HG02852 (cell line): ENCODE results near the gene SLC25A29.
"Not testable (repeated sequence)": the region's sequence is repeated elsewhere in the genome, so short reads cannot be mapped to it uniquely, and the experiment has no call there.

ENCODE experiments used
- ATAC-seq: cut with Tn5 transposase; IDR thresholded peaks from one replicate; pipeline ENCODE4 v1.9.1; 2021; ENCODE audit warnings: mild to moderate bottlenecking, moderate library complexity; ENCODE audit not compliant: unreplicated experiment

The SLC25A29 gene

GRCh38 chr14:100306101-100306997, at the start of gene SLC25A29:
SLC25A29 (minus strand) TSS chr14:100306444; CDS start chr14:100306232, 212 bp downstream.
- ATAC-seq = peak; percentile 84

GRCh38 chr14:100350986-100351385, 44.7 kb upstream of the SLC25A29 start:
- ATAC-seq = no peak

- no peak for ATAC-seq
Observed at GRCh38 chr14:100350276-100350926, 44.2 kb upstream of the SLC25A29 start.

- ATAC-seq = no peak
Observed at GRCh38 chr14:100348784-100349685, 42.8 kb upstream of the SLC25A29 start.

DNA sequence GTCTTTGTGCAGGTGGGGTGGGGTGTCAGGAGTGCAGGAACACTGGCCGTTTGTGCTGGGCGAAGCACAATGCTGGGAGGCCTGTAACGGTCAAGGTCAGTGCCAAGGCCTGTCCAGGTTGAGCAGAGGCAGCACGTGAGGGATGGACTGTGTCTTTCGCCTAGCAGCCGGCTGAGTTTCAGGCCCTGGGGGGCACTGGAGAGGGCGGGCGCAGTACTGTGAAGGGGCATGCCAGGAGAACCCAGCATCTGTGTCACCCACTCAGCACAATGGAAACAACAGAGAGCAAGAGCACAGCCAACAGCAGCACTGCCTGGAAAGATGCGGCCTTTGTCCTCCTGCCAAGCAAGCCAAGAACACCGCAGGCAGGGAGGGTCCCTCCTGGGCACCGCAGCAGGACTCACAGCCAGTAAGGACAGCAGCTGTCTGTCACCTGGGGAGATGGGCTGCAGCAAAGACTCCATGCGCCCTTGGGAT, 42.0 kb upstream of the SLC25A29 start:
- no peak for ATAC-seq

- ATAC-seq = no peak
Observed at GRCh38 chr14:100346306-100347091, 40.3 kb upstream of the SLC25A29 start.

- ATAC-seq = no peak
Observed at GRCh38 chr14:100345711-100346110, 39.5 kb upstream of the SLC25A29 start.

GRCh38 chr14:100344657-100345056, 38.4 kb upstream of the SLC25A29 start:
- ATAC-seq = not testable (repeated sequence)

DNA sequence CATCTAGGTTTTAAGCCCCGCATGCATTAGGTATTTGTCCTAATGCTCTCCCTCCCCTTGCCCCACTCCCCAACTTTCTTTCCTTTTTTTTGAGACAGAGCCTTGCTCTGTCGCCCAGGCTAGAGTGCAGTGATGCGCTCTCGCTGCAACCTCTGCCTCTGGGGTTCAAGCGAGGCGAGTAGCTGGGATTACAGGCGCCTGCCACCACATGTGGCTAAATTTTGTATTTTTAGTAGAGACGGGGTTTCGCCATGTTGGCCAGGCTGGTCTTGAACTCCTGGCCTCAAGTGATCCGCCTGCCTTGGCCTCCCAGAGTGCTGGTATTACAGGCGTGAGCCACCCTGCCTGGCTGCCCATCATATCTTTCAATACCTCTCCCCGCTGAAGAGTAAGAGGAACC, 36.6 kb upstream of the SLC25A29 start:
- ATAC-seq = not testable (repeated sequence)

DNA sequence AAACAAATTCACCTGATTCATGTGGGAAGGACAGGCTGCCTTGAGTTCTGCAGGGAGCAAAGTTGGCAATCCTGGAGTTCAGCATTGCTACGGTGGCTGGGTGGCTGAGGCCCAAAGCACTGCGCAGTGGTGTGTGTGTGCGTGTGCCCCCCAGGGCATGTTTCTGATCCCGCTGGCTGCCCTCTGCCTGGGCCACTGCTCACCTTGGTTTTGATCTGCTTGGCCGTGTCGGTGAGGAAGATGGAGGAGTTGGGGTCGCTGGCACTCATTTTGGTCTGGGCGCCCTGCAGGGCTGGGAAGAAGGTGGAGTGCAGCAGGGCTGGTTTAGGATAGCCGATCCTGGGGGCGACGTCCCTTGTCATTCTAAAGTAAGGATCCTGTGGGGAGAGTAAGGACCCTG, 36.0 kb upstream of the SLC25A29 start:
- no peak for ATAC-seq

GRCh38 chr14:100341301-100342031, 35.2 kb upstream of the SLC25A29 start:
- peak; percentile 36 for ATAC-seq

DNA sequence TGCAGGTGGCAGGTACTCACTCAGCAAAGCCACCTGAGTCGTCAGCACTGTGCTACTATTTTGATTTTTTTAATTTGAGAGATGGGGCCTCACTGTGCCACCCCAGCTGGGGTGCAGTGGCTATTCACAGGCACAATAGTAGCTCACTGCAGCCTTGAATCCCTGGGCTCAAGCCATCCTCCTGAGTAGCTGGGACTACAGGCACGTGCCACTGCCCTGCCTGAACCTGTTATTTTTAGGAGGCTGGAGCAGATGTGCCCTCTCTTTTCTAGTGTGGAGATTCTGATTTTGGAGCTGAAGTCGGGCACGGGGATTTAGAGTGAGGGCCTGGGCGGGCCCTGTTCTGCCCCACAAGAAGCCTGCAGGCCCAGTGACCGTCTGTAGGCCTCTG, 34.2 kb upstream of the SLC25A29 start:
- no peak for ATAC-seq

DNA sequence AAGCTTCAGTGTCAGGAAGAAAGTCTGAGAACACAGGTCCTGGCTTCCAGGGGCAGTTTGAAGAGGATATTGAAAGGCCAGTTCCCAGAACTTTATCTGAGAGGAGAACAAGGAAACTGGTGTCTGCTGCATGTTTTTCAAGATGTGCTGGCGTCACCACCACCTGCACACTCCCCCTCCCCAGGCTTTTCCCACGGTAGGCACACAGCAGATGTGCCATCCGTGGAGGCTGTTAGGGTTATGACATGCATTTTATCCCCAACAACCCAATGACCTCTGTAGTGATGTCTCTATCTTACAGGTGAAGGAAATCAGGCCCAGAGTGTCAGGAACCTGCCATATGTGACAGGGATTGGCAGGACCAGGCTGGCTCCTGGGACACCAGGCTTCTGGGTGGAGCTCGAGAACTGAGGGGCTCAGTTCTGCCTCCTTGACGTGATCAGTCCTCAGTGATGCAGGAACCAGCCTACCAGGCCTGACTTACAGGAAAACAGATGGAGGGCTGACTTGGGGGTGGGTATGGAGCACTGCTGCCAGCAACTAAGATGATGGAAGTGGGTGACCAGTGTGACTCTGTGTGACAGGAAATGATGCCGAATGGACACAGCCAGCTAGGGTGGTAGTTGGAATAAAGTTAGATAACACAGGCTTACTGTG, 33.6 kb upstream of the SLC25A29 start:
- ATAC-seq = no peak

- peak; percentile 52 for ATAC-seq
Observed at GRCh38 chr14:100336618-100337530, 30.6 kb upstream of the SLC25A29 start.

GRCh38 chr14:100334904-100335303, 28.7 kb upstream of the SLC25A29 start:
- ATAC-seq = no peak

DNA sequence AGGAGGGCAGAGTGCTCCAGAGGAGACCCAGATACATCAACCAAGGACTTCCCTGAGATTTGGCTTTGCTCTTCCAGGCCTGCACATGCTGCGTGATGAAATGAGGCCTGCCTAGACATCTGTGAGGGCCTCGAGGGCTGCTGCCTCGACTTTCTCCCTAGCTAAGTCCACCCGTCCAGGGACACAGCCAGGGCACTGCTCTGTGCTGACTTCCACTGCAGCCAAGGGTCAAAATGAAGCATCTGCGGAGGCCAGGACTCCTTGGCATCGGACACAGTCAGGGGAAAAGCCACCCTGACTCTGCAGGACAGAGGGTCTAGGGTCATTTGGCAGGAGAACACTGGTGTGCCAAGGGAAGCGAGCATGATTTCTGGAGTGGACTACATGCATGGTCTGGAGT, 27.6 kb upstream of the SLC25A29 start:
- no peak for ATAC-seq

DNA sequence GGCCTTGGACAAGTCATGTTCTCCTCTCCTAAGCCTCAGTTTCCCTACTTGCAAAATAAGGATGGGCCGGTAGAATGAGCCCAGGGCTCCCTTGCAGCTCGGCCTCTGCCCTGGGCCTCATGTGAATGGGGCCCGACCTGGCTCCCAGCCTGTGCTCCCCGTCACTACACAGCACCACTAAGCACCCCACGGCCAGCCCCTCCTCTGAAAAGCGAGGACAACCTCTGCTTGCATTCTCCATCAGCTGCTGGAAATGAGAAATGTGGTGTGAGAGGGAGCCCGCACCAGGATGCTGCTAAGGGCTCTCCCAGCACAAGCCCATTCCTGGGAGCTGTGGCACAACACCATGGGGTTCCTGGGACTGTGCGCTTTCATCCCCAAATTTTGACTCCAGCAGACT, 27.1 kb upstream of the SLC25A29 start:
- no peak for ATAC-seq

DNA sequence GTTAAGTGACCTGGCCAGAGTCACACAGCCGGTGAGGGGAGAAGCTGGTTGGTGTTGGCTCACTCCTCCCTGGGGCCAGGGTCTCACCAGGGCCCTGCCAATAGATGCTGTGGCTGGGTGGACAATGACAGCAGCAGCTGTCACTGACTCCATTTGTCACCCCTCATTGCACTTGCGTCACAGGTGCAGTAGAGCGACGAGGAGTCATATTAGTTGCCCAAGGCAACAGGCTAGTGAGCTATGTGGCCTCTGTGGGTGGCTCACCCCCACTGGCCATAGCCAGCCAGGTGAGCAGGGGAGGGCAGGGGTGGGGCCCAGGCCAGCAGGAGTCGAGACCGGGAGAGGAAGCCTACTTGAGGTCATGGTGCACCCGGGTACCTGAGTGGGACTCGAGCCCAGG, 26.6 kb upstream of the SLC25A29 start:
- ATAC-seq = no peak
